ENCODE results near the gene CBFB.

DNA sequence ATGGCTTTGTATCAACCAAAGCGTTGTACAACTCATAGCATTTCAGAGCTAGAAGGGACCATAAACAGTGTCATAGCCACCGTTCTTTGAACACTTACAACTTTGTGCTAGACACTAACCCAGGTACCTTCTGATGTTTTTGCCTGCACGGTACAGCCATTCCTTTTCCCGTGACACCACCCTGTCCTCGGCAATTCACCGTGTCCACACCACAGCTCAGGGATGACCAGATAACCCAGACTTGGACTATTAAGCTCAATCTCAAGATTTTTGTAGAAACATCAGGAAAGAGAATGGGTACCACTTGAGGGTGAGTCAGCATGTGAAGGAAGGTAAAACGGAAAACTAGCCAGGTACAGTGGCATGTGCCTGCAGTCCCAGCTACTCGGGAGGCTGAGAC, 9.8 kb upstream of the CBFB start:
- TF ChIP-seq, protein P1, sequence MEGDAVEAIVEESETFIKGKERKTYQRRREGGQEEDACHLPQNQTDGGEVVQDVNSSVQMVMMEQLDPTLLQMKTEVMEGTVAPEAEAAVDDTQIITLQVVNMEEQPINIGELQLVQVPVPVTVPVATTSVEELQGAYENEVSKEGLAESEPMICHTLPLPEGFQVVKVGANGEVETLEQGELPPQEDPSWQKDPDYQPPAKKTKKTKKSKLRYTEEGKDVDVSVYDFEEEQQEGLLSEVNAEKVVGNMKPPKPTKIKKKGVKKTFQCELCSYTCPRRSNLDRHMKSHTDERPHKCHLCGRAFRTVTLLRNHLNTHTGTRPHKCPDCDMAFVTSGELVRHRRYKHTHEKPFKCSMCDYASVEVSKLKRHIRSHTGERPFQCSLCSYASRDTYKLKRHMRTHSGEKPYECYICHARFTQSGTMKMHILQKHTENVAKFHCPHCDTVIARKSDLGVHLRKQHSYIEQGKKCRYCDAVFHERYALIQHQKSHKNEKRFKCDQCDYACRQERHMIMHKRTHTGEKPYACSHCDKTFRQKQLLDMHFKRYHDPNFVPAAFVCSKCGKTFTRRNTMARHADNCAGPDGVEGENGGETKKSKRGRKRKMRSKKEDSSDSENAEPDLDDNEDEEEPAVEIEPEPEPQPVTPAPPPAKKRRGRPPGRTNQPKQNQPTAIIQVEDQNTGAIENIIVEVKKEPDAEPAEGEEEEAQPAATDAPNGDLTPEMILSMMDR (conservative IDR thresholded peaks at IDR 0.05; ENCODE audit: low read depth, low read length) = no peak
- no peak for TF ChIP-seq EZH2 (IDR thresholded peaks at IDR 0.05; ENCODE audit: borderline replicate concordance, low read depth, low read length, poor library complexity, severe bottlenecking)
